MM.1S (cell line): ENCODE results near the gene WDR43.

Experiments used
- EZH2 ChIP-seq: fragments of 300-600 bp; sonication (generic); optimal IDR thresholded peaks from 2 replicates; pipeline ENCODE3; 2017; ENCODE audit warnings: low read depth, mild to moderate bottlenecking, antibody characterized with exemption, low read length, mixed read lengths
- TF ChIP-seq, protein P1 (sequence below): fragments of 300-600 bp; sonication (generic); IDR thresholded peaks from 2 replicates; pipeline ENCODE4 v1.5.1; 2016; ENCODE audit warnings: antibody characterized with exemption, low read length, mixed read lengths

DNA sequence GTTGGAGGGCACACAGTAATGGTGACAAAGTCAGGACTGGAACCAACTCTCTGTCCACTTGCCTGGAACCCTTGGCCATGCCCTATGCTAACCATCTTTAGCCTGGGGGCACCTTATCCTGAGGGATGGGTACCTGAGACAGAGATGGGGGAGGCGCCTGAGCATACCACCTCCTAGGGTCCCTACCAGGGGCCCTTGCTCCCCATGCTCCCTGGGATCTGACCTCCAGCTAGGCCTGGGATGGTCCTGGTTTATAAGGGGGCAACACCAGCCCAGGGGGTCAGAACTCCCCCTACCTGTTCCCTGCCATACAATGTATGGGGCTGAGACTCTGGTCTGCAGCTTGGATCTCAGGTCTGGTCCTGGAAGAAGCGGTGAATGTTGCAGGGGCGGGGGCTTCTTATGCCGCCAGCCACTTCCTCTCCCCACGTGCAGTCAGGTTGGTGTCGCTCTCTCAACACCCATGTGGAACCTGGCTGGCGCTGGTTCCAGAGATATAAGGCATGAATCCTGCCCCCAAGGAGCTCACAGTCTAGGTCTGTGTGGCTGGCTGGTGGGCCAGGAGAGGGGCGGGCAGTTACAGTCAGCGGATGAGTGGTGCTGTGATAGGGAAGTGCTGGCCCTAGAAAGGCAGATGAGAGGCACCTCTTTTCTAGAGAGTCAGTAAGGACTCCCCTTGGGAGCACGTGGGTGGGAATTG lies 82.9 kb downstream of the WDR43 start:
- TF ChIP-seq EZH2: no peak
- TF ChIP-seq, protein P1, sequence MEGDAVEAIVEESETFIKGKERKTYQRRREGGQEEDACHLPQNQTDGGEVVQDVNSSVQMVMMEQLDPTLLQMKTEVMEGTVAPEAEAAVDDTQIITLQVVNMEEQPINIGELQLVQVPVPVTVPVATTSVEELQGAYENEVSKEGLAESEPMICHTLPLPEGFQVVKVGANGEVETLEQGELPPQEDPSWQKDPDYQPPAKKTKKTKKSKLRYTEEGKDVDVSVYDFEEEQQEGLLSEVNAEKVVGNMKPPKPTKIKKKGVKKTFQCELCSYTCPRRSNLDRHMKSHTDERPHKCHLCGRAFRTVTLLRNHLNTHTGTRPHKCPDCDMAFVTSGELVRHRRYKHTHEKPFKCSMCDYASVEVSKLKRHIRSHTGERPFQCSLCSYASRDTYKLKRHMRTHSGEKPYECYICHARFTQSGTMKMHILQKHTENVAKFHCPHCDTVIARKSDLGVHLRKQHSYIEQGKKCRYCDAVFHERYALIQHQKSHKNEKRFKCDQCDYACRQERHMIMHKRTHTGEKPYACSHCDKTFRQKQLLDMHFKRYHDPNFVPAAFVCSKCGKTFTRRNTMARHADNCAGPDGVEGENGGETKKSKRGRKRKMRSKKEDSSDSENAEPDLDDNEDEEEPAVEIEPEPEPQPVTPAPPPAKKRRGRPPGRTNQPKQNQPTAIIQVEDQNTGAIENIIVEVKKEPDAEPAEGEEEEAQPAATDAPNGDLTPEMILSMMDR: no peak
